Measurements from ENCODE around the gene IZUMO4. TPM values are rescaled to one million over a fixed set of nuclear protein-coding genes. Genes with fewer than 3 reads are reported as not detected.
"Not testable (repeated sequence)": the region's sequence is repeated elsewhere in the genome, so short reads cannot be mapped to it uniquely, and the experiment has no call there.

Gene IZUMO4
- total and polyA plus RNA-seq, 4 experiments from 2014 or later: 0.84 to 22.1 (median 9.9) TPM

DNA sequence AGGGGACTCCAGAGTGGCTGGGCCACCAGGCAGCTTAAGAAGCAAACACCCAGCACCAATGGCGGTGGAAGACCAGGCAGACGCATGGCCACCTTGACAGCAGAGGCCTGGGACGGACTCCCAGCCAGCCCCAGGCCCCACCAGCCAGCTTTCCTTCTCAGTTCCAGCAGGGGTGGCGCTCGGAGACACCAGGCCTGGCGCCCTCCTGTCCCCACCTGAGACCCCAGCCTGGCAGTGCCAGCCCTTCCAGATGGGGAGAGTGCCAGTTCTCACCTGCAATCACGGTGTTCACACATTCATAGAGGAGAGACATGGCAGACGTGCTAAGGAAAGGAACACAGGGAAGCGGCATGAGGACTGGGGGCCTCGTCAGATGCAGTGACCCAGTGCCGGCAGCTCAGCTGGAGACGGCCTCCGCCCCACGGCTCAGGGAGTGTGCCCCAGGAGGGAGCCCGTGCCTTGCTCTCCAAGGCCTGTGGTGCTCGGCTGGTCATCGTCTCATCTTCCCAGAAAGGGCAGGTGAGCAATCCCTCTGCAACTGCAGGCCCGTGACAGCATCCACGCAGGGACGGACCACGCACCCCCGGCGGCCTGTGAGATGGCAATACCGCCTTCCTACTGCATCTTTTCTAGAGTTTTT is 30.3 kb downstream of the IZUMO4 start:
- no peaks in the 10 kb centered on the region for H3K9me3 ChIP-seq (ENCODE audit: control insufficient read depth in 1 of 2, low read length in 2 of 2)
- no peaks in the 10 kb centered on the region for H3K4me1 ChIP-seq (ENCODE audit: insufficient read depth, low read length)
- CTCF ChIA-PET (ENCODE audit: partially characterized antibody): no interaction called here
- Mint-ChIP-seq H3K27me3 (no peaks in the 10 kb centered on the region), H3K4me1 (no peaks in the 10 kb centered on the region), H3K4me3 (no peak overlapping the region), H3K27ac (no peak overlapping the region), H3K36me3 (peaks cover 6 to 39% of the 10 kb centered on the region in 2 donors), H3K9me3 (no peaks in the 10 kb centered on the region)
- intact Hi-C loops (cut with micrococcal nuclease): no loop called here
- H3K4me3 ChIP-seq (ENCODE audit: low read length in 2 of 2): no peak overlapping the region
- H3K27me3 ChIP-seq (ENCODE audit: insufficient read depth, low read length): no peaks in the 10 kb centered on the region
- peaks cover 40% of the 10 kb centered on the region for H3K36me3 ChIP-seq (ENCODE audit: insufficient read depth, low read length)
- H3K27ac ChIP-seq (ENCODE audit: low read depth, low read length): no peak overlapping the region
- POLR2A ChIA-PET (ENCODE audit: partially characterized antibody): no interaction called here
- no peak for DNase-seq

DNA sequence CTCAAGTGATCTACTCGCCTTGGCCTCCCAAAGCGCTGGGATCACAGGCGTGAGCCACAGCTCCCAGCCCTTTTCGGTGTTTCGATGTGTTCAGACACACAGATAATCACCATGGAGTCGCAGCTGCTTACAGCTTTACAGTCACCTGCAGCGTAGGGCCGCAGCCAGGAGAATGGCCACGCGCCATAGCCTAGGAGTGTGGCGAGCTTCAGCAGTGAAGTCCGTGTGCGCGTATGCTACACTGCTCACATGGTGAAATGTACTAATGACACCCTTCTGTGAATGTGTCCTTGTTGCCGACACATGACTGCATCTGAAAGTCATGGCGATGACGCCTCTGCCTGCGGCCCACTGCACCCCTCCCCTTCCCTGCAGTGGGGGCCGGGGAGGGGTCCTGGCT is 31.0 kb downstream of the IZUMO4 start:
- Mint-ChIP-seq H3K27me3 (no peaks in the 10 kb centered on the region), H3K4me1 (no peaks in the 10 kb centered on the region), H3K9me3 (no peaks in the 10 kb centered on the region), H3K27ac (no peak overlapping the region), H3K36me3 (peaks cover 9 to 34% of the 10 kb centered on the region in 2 donors), H3K4me3 (no peak overlapping the region)
- no peak overlapping the region for H3K27ac ChIP-seq (ENCODE audit: low read depth, low read length)
- CTCF ChIA-PET (ENCODE audit: partially characterized antibody): no interaction called here
- POLR2A ChIA-PET (ENCODE audit: partially characterized antibody): no interaction called here
- no peaks in the 10 kb centered on the region for H3K27me3 ChIP-seq (ENCODE audit: insufficient read depth, low read length)
- intact Hi-C loops (cut with micrococcal nuclease): no loop called here
- H3K9me3 ChIP-seq (ENCODE audit: control insufficient read depth in 1 of 2, low read length in 2 of 2): no peaks in the 10 kb centered on the region
- H3K4me1 ChIP-seq (ENCODE audit: insufficient read depth, low read length): no peaks in the 10 kb centered on the region
- H3K4me3 ChIP-seq (ENCODE audit: low read length in 2 of 2): no peak overlapping the region
- peaks cover 40% of the 10 kb centered on the region for H3K36me3 ChIP-seq (ENCODE audit: insufficient read depth, low read length)
- no peak for DNase-seq

DNA sequence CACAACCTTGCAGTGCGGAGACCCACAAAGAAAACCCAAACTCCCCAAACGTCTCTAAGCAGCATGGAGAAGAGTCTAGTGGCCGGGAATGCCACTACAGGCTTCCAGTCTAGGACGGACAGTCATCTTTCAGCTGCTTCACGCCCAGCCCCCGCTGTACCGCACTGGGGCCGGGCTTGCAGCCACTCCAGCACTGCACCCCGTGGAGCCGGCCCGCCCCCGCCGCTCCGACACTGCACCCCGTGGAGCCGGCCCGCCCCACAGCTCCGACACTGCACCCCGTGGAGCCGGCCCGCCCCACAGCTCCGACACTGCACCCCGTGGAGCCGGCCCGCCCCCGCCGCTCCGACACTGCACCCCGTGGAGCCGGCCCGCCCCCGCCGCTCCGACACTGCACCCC is 31.5 kb downstream of the IZUMO4 start:
- intact Hi-C loops (cut with micrococcal nuclease); H3K27me3 ChIP-seq (ENCODE audit: insufficient read depth, low read length); H3K4me1 ChIP-seq (ENCODE audit: insufficient read depth, low read length); POLR2A ChIA-PET (ENCODE audit: partially characterized antibody); CTCF ChIA-PET (ENCODE audit: partially characterized antibody); H3K27ac Mint-ChIP-seq; H3K9me3 Mint-ChIP-seq; DNase-seq; H3K4me3 Mint-ChIP-seq; H3K4me3 ChIP-seq (ENCODE audit: low read length in 2 of 2); H3K4me1 Mint-ChIP-seq; H3K9me3 ChIP-seq (ENCODE audit: control insufficient read depth in 1 of 2, low read length in 2 of 2); H3K27ac ChIP-seq (ENCODE audit: low read depth, low read length); H3K27me3 Mint-ChIP-seq: not testable (repeated sequence)
- peaks cover 40% of the 10 kb centered on the region for H3K36me3 ChIP-seq (ENCODE audit: insufficient read depth, low read length)
- H3K36me3 Mint-ChIP-seq: peaks cover 12 to 37% of the 10 kb centered on the region in 2 donors

DNA sequence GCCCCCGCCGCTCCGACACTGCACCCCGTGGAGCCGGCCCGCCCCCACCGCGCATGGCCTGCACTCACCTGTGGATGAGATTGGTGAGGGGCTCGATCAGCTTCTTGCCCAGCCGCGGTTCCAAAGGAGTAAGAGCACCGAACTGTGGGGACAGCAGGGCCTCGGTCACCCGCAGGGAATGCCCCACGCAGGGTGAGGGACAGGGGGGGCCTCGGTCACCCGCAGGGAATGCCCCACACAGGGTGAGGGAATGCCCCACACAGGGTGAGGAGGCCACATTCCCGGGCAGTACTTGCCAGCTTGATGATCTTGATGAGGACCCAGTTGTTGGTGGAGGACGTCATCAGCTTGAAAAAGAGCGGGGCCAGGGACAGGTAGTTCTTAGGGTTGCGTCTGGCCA is 32.3 kb downstream of the IZUMO4 start:
- no peak overlapping the region for H3K4me3 ChIP-seq (ENCODE audit: low read length in 2 of 2)
- peaks cover 40% of the 10 kb centered on the region for H3K36me3 ChIP-seq (ENCODE audit: insufficient read depth, low read length)
- no peak overlapping the region for H3K27ac ChIP-seq (ENCODE audit: low read depth, low read length)
- no peaks in the 10 kb centered on the region for H3K4me1 ChIP-seq (ENCODE audit: insufficient read depth, low read length)
- H3K27me3 ChIP-seq (ENCODE audit: insufficient read depth, low read length): no peaks in the 10 kb centered on the region
- CTCF ChIA-PET (ENCODE audit: partially characterized antibody): interaction anchor here (1.0 kb wide), 1 partner anchor 27 kb away, joined by 3 read pairs; no protein-coding TSS in a partner anchor
- no peak overlapping the region for H3K4me3 Mint-ChIP-seq
- no peaks in the 10 kb centered on the region for H3K9me3 ChIP-seq (ENCODE audit: control insufficient read depth in 1 of 2, low read length in 2 of 2)
- POLR2A ChIA-PET (ENCODE audit: partially characterized antibody): no interaction called here
- intact Hi-C loops (cut with micrococcal nuclease): no loop called here
- H3K27ac Mint-ChIP-seq: no peak overlapping the region
- no peaks in the 10 kb centered on the region for H3K27me3 Mint-ChIP-seq
- H3K4me1 Mint-ChIP-seq: peaks cover 0 to 1% (median 0%) of the 10 kb centered on the region in 4 donors
- H3K9me3 Mint-ChIP-seq: no peaks in the 10 kb centered on the region
- H3K36me3 Mint-ChIP-seq: peaks cover 13 to 38% of the 10 kb centered on the region in 2 donors
- no peak for DNase-seq

- H3K36me3 ChIP-seq (ENCODE audit: insufficient read depth, low read length): peaks cover 40% of the 10 kb centered on the region
- no peak overlapping the region for H3K27ac ChIP-seq (ENCODE audit: low read depth, low read length)
- peaks cover 0 to 1% (median 0%) of the 10 kb centered on the region in 4 donors for H3K4me1 Mint-ChIP-seq
- H3K9me3 Mint-ChIP-seq: no peaks in the 10 kb centered on the region
- peaks cover 13 to 35% of the 10 kb centered on the region in 2 donors for H3K36me3 Mint-ChIP-seq
- no peaks in the 10 kb centered on the region for H3K27me3 ChIP-seq (ENCODE audit: insufficient read depth, low read length)
- no peak for DNase-seq
- H3K27me3 Mint-ChIP-seq: no peaks in the 10 kb centered on the region
- ChIA-PET POLR2A (ENCODE audit: partially characterized antibody) (no interaction called here), CTCF (ENCODE audit: partially characterized antibody) (interaction anchor here (0.6 to 1.0 kb wide), 3 partner anchors 26 to 206 kb away, joined by 3 read pairs; no protein-coding TSS in a partner anchor)
- H3K4me3 ChIP-seq (ENCODE audit: low read length in 2 of 2): no peak overlapping the region
- no peaks in the 10 kb centered on the region for H3K4me1 ChIP-seq (ENCODE audit: insufficient read depth, low read length)
- intact Hi-C loops (cut with micrococcal nuclease): no loop called here
- H3K4me3 Mint-ChIP-seq: no peak overlapping the region
- no peaks in the 10 kb centered on the region for H3K9me3 ChIP-seq (ENCODE audit: control insufficient read depth in 1 of 2, low read length in 2 of 2)
- no peak overlapping the region for H3K27ac Mint-ChIP-seq
Measured at GRCh38 chr19:2129486-2129885, 32.8 kb downstream of the IZUMO4 start.

DNA sequence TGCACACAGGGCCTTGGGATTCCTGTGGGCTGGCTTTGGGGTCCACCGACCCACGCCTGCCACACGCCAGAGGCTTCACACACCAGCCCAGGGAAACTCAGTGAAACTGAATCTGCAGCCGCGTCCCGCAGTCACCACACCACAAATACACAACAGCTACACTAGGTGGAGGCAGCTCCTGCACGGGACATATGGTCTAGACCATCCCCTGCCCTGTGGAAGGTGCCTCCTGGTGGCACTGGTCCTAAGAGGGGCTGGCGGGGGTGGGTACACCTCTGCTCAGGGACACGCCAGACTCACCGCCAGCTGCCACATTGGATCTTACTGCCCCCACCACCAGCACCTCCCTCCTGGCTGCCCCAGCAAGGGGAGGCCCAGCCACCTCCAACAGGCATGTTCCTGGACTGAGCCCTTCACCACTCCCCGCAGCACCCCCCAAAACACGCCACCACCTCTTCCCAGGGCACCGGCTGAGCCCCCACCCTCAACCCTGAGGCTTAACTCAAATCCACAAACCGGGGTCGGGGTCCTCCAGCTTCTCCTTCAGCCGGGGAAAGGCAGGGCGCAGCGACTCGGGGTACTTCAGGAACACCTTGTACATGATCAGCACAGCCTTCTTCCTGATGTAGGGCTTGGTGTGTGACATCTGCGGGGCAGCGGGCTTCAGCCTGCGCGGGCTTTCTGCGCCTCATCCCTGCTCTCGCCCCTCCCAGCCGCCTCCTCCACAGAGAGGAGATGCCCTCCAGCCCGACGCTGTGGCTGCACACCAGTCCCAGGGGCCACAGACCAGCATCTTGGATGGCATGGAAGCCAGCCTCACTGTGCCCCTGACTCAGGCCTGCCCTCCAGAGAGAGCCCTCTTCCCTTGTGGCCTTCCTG is 33.4 kb downstream of the IZUMO4 start:
- peaks cover 13 to 33% of the 10 kb centered on the region in 2 donors for H3K36me3 Mint-ChIP-seq

More for the DNA sequence above, 33.4 kb downstream of the IZUMO4 start:
- Histone ChIP-seq H3K9me3 (ENCODE audit: control insufficient read depth in 1 of 2, low read length in 2 of 2) (no peaks in the 10 kb centered on the region), H3K27ac (ENCODE audit: low read depth, low read length) (no peak overlapping the region), H3K4me1 (ENCODE audit: insufficient read depth, low read length) (no peaks in the 10 kb centered on the region), H3K36me3 (ENCODE audit: insufficient read depth, low read length) (peaks cover 40% of the 10 kb centered on the region), H3K4me3 (ENCODE audit: low read length in 2 of 2) (no peak overlapping the region), H3K27me3 (ENCODE audit: insufficient read depth, low read length) (no peaks in the 10 kb centered on the region)
- no peak for DNase-seq
- H3K4me1 Mint-ChIP-seq: peaks cover 0 to 1% (median 0%) of the 10 kb centered on the region in 4 donors
- H3K9me3 Mint-ChIP-seq: no peaks in the 10 kb centered on the region
- peak overlapping the region in 1 of 7 donors; percentile 24 for H3K27ac Mint-ChIP-seq
- intact Hi-C loops (cut with micrococcal nuclease): no loop called here
- POLR2A ChIA-PET (ENCODE audit: partially characterized antibody): no interaction called here
- H3K27me3 Mint-ChIP-seq: no peaks in the 10 kb centered on the region
- no peak overlapping the region for H3K4me3 Mint-ChIP-seq
- CTCF ChIA-PET (ENCODE audit: partially characterized antibody): interaction anchor here (0.6 to 1.0 kb wide), 3 partner anchors 25 to 206 kb away, joined by 3 read pairs; no protein-coding TSS in a partner anchor
